Breast epithelium (tissue), 3 donors: ENCODE data around the gene COL5A1.

Experiments used
- POLR2A ChIP-seq: fragments of 450-650 bp; IDR thresholded peaks from one replicate; pipeline ENCODE4 v1.6.1; 2016; ENCODE audit warnings: antibody characterized with exemption, mild to moderate bottlenecking, moderate library complexity
- TF ChIP-seq, protein P1 (sequence below), 3 donors: fragments of 450-650 bp; IDR thresholded peaks; one replicate each; pipeline ENCODE4 v1.5.1; 2016 to 2017; ENCODE audit warnings: antibody characterized with exemption in 3 of 3, mild to moderate bottlenecking in 3 of 3, moderate library complexity in 3 of 3

DNA sequence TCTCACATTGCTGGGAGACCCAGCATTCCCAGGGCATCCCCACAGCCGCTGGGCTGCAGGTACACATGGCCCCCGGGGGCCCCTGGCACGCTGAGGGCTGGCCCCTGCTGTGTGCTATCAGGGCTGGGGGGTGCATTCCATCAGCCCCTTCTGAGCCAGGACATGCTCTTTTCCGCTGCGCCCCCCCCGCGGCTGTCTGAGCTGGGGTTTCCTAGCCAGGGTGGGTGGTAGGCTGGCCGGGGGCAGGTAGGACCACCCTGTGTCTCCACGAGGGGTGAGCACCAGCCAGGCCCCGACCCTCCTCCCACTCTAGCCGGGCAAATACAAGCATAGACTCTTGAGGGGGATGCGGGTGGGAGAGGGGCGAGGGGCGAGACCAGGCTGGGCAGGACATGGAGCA lies 180.9 kb downstream of the COL5A1 start:
- TF ChIP-seq, protein P1, sequence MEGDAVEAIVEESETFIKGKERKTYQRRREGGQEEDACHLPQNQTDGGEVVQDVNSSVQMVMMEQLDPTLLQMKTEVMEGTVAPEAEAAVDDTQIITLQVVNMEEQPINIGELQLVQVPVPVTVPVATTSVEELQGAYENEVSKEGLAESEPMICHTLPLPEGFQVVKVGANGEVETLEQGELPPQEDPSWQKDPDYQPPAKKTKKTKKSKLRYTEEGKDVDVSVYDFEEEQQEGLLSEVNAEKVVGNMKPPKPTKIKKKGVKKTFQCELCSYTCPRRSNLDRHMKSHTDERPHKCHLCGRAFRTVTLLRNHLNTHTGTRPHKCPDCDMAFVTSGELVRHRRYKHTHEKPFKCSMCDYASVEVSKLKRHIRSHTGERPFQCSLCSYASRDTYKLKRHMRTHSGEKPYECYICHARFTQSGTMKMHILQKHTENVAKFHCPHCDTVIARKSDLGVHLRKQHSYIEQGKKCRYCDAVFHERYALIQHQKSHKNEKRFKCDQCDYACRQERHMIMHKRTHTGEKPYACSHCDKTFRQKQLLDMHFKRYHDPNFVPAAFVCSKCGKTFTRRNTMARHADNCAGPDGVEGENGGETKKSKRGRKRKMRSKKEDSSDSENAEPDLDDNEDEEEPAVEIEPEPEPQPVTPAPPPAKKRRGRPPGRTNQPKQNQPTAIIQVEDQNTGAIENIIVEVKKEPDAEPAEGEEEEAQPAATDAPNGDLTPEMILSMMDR (IDR thresholded peaks at IDR 0.05) = no peak
- no peak for TF ChIP-seq POLR2A
